Measurements from ENCODE around the gene PLCH1.

PLCH1 gene

GRCh38 chr3:155604126-155604525 lies 140.7 kb downstream of the PLCH1 start:
- no peak for DNase-seq

- no peak for DNase-seq
Measured at GRCh38 chr3:155603302-155603701, 141.6 kb downstream of the PLCH1 start.

GRCh38 chr3:155602307-155602706 lies 142.6 kb downstream of the PLCH1 start:
- DNase-seq, result no peak

- no peak for DNase-seq
Measured at GRCh38 chr3:155598671-155599070, 146.2 kb downstream of the PLCH1 start.

GRCh38 chr3:155596615-155597014 lies 148.3 kb downstream of the PLCH1 start:
- DNase-seq, result no peak

GRCh38 chr3:155595371-155595770 lies 149.5 kb downstream of the PLCH1 start:
- DNase-seq, result no peak

- DNase-seq, result no peak
Measured at GRCh38 chr3:155594526-155595187, 150.2 kb downstream of the PLCH1 start.

GRCh38 chr3:155587581-155587980 lies 157.3 kb downstream of the PLCH1 start:
- DNase-seq, result no peak

GRCh38 chr3:155585384-155585783 lies 159.5 kb downstream of the PLCH1 start:
- DNase-seq, result no peak

GRCh38 chr3:155581579-155581978 lies 163.3 kb downstream of the PLCH1 start:
- no peak for DNase-seq

GRCh38 chr3:155572085-155572484 lies 172.8 kb downstream of the PLCH1 start:
- DNase-seq, result no peak

- no peak for DNase-seq
Measured at GRCh38 chr3:155568295-155568694, 176.6 kb downstream of the PLCH1 start.

- DNase-seq, result no peak
Measured at GRCh38 chr3:155560594-155560993, 184.3 kb downstream of the PLCH1 start.

- no peak for DNase-seq
Measured at GRCh38 chr3:155560135-155560534, 184.7 kb downstream of the PLCH1 start.

- no peak for DNase-seq
Measured at GRCh38 chr3:155556531-155556930, 188.3 kb downstream of the PLCH1 start.

- DNase-seq, result no peak
Measured at GRCh38 chr3:155555479-155556060, 189.3 kb downstream of the PLCH1 start.

- DNase-seq, result no peak
Measured at GRCh38 chr3:155554777-155555451, 190.0 kb downstream of the PLCH1 start.

- no peak for DNase-seq
Measured at GRCh38 chr3:155553780-155554179, 191.1 kb downstream of the PLCH1 start.

GRCh38 chr3:155553326-155553725 lies 191.5 kb downstream of the PLCH1 start:
- no peak for DNase-seq

- no peak for DNase-seq
Measured at GRCh38 chr3:155550391-155550790, 194.5 kb downstream of the PLCH1 start.

GRCh38 chr3:155549087-155549486 lies 195.8 kb downstream of the PLCH1 start:
- no peak for DNase-seq

GRCh38 chr3:155548195-155548594 lies 196.7 kb downstream of the PLCH1 start:
- no peak for DNase-seq

GRCh38 chr3:155535098-155535497 lies 209.8 kb downstream of the PLCH1 start:
- DNase-seq, result no peak

- no peak for DNase-seq
Measured at GRCh38 chr3:155528579-155528978, 216.3 kb downstream of the PLCH1 start.

Measured in effector CD8-positive, alpha-beta T cell (primary cell).